Chondrocyte (in vitro differentiated cells): ENCODE data around the gene CRISPLD2. TPM values are rescaled to one million over a fixed set of nuclear protein-coding genes. Genes with fewer than 3 reads are reported as not detected.

Experiments
- DNase-seq: peaks from one replicate; pipeline ENCODE4 v3.0.0; 2021; ENCODE audit warnings: mixed read lengths, low spot score
- H3K27ac Mint-ChIP-seq: one replicate; pipeline ENCODE4 v1.8.0; 2021; ENCODE audit warnings: mild to moderate bottlenecking, moderate library complexity, mixed read lengths; ENCODE audit not compliant: unreplicated experiment
- H3K27me3 Mint-ChIP-seq: 2 replicates; pipeline ENCODE4 v1.8.0; 2021; ENCODE audit warnings: low read depth, mixed read lengths
- H3K36me3 Mint-ChIP-seq: 2 replicates; pipeline ENCODE4 v1.8.0; 2021; ENCODE audit warnings: low read depth, mixed read lengths
- H3K4me1 Mint-ChIP-seq: 2 replicates; pipeline ENCODE4 v1.8.0; 2021; ENCODE audit warnings: low read depth, mild to moderate bottlenecking, mixed read lengths
- H3K4me3 Mint-ChIP-seq: one replicate; pipeline ENCODE4 v1.8.0; 2021; ENCODE audit warnings: mild to moderate bottlenecking, moderate library complexity, mixed read lengths; ENCODE audit not compliant: unreplicated experiment
- H3K9me3 Mint-ChIP-seq: 2 replicates; pipeline ENCODE4 v1.8.0; 2021; ENCODE audit warnings: low read depth, mixed read lengths
- CTCF ChIP-seq: fragments of 200-600 bp; sonication (generic); IDR thresholded peaks from 2 replicates; pipeline ENCODE4 v1.5.0; 2021; ENCODE audit warnings: antibody characterized with exemption, mild to moderate bottlenecking, moderate library complexity
- total RNA-seq: library from RNA; stranded (reverse); gene quantifications from 3 replicates; pipeline ENCODE4 v1.2.1, GENCODE V29; 2021

CRISPLD2 gene
- total RNA-seq, 1 donor from 2014 or later, result 12.1 TPM

DNA sequence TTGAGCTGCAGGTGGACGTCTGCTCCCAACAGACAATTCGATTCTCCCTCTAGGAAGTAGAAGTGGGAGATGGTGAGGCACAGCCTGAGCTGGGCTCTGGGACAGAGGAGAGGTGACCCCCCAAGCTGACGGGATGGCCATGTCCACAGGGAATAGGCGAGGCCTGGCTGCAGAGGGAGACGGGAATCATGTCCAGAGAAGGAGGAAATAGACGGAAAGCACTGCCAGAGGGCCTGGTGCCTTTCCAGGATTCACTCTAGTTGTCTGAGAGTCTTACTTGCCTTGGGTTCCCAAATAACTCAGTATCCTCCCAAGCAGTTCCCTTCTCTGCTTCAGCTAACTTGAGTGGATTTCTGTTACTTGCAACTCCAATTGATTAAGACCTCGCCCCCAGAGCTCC, 4.3 kb upstream of the CRISPLD2 start:
- Mint-ChIP-seq H3K36me3 (no peaks in the 10 kb centered on the region), H3K4me1 (peaks cover 7% of the 10 kb centered on the region), H3K4me3 (no peak overlapping the region), H3K27ac (no peak overlapping the region), H3K27me3 (peaks cover 30% of the 10 kb centered on the region), H3K9me3 (no peaks in the 10 kb centered on the region)
- TF ChIP-seq CTCF, result no peak
- no peak for DNase-seq

DNA sequence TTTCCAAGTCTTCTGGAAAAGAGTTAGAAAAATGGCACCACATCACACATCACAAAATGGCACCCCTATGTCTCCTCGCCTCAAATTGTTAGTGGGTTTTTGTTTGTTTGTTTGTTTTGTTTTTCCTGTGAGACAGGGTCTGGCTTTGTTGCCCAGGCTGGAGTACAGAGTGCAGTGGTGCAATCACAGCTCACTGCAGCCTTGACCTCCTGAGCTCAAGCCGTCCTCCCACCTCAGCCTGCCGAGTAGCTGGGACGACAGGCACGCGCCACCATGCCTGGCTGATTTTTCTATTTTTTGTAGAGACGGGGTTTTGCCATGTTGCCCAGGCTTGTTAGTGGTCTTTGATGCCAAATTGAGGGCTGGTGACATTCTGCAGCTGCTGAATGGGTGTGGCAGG, 3.8 kb upstream of the CRISPLD2 start:
- no peaks in the 10 kb centered on the region for H3K36me3 Mint-ChIP-seq
- peaks cover 32% of the 10 kb centered on the region for H3K27me3 Mint-ChIP-seq
- H3K9me3 Mint-ChIP-seq, result no peaks in the 10 kb centered on the region
- no peak for DNase-seq
- H3K4me3 Mint-ChIP-seq, result no peak overlapping the region
- H3K4me1 Mint-ChIP-seq, result peaks cover 9% of the 10 kb centered on the region
- H3K27ac Mint-ChIP-seq, result no peak overlapping the region
- TF ChIP-seq CTCF, result no peak

DNA sequence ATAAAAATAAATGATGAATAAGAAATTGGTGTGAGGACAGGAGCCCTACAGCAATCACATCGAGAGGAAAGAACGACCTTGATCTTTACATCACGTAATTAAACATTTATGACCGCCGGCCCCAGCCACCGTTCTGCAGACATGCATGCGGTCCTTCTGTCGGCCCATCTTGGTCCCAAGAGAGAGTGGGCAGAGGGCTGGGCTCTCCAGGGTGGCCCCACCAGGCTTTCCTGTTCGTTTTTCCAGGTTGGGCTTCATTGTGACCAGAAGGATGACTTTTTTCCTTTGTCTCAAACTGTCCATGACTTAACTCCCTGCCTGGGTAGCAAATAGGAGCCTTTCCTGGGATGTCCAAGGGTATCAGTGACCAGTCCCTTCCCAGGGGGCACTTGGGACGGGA, 3.3 kb upstream of the CRISPLD2 start:
- H3K36me3 Mint-ChIP-seq, result no peaks in the 10 kb centered on the region

DNA sequence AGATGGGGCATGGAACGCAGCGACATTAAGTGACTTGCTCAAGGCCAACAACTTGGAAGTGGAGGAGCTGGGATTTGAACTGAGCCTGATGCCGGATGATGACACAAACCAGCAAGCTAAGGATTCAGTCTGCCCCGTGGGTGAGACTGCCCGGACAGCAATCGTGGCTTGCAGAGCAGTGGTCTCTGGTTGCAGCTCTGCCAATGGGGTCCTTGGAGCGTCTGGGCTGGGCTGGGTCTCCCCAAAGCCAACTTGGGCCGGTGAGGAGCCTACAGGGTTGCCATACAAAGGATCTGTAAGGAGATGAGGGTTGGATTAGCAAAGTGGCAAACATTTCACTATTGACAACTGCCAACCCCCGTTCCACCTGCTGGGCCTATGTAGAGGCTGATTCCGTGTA, 2.6 kb upstream of the CRISPLD2 start:
- H3K9me3 Mint-ChIP-seq, result no peaks in the 10 kb centered on the region
- TF ChIP-seq CTCF, result no peak
- no peak overlapping the region for H3K27ac Mint-ChIP-seq
- H3K4me1 Mint-ChIP-seq, result peaks cover 15% of the 10 kb centered on the region
- DNase-seq, result no peak
- H3K4me3 Mint-ChIP-seq, result no peak overlapping the region
- H3K36me3 Mint-ChIP-seq, result no peaks in the 10 kb centered on the region
- H3K27me3 Mint-ChIP-seq, result peaks cover 25% of the 10 kb centered on the region

More for the DNA sequence above, 3.3 kb upstream of the CRISPLD2 start:
- Mint-ChIP-seq H3K4me3 (no peak overlapping the region), H3K4me1 (peaks cover 10% of the 10 kb centered on the region), H3K27me3 (peaks cover 31% of the 10 kb centered on the region), H3K9me3 (no peaks in the 10 kb centered on the region), H3K27ac (no peak overlapping the region)
- no peak for TF ChIP-seq CTCF
- no peak for DNase-seq

- Mint-ChIP-seq H3K4me3 (no peak overlapping the region), H3K27me3 (peaks cover 21% of the 10 kb centered on the region), H3K9me3 (no peaks in the 10 kb centered on the region), H3K36me3 (no peaks in the 10 kb centered on the region), H3K27ac (no peak overlapping the region), H3K4me1 (peaks cover 19% of the 10 kb centered on the region)
- TF ChIP-seq CTCF, result no peak
- DNase-seq, result no peak
Measured at GRCh38 chr16:84817613-84818012, 2.2 kb upstream of the CRISPLD2 start.
